HG03521 (cell line): Measurements from ENCODE around the gene PRPSAP1.

Source experiments
- ATAC-seq: cut with Tn5 transposase; IDR thresholded peaks from one replicate; pipeline ENCODE4 v1.9.1; 2021; ENCODE audit warnings: mild to moderate bottlenecking, moderate library complexity; ENCODE audit not compliant: unreplicated experiment

Gene PRPSAP1

GRCh38 chr17:76383546-76384221 lies 30.0 kb upstream of the PRPSAP1 start:
- no peak for ATAC-seq

- ATAC-seq = no peak
These were observed 29.3 kb upstream of the PRPSAP1 start for GRCh38 chr17:76382803-76383545.

GRCh38 chr17:76382351-76382802 lies 28.7 kb upstream of the PRPSAP1 start:
- ATAC-seq = no peak

GRCh38 chr17:76381633-76382350 lies 28.1 kb upstream of the PRPSAP1 start:
- no peak for ATAC-seq

- ATAC-seq = no peak
These were observed 26.1 kb upstream of the PRPSAP1 start for GRCh38 chr17:76379646-76380376.

GRCh38 chr17:76379275-76379641 lies 25.5 kb upstream of the PRPSAP1 start:
- ATAC-seq = no peak

GRCh38 chr17:76378548-76379274 lies 25.0 kb upstream of the PRPSAP1 start:
- ATAC-seq = no peak

GRCh38 chr17:76376318-76377133 lies 22.8 kb upstream of the PRPSAP1 start:
- no peak for ATAC-seq

GRCh38 chr17:76371656-76372628 lies 18.2 kb upstream of the PRPSAP1 start:
- ATAC-seq = no peak

- ATAC-seq = no peak
These were observed 16.7 kb upstream of the PRPSAP1 start for GRCh38 chr17:76370261-76370993.

- no peak for ATAC-seq
These were observed 16.1 kb upstream of the PRPSAP1 start for GRCh38 chr17:76369804-76370203.

GRCh38 chr17:76369379-76369778 lies 15.7 kb upstream of the PRPSAP1 start:
- ATAC-seq = no peak

- ATAC-seq = no peak
These were observed 14.8 kb upstream of the PRPSAP1 start for GRCh38 chr17:76368545-76368944.

GRCh38 chr17:76367642-76368041 lies 13.9 kb upstream of the PRPSAP1 start:
- ATAC-seq = no peak

- ATAC-seq = no peak
These were observed 12.5 kb upstream of the PRPSAP1 start for GRCh38 chr17:76366247-76366646.

- no peak for ATAC-seq
These were observed 11.7 kb upstream of the PRPSAP1 start for GRCh38 chr17:76365256-76365903.

GRCh38 chr17:76363107-76363842 lies 9.6 kb upstream of the PRPSAP1 start:
- no peak for ATAC-seq
